ENCODE data around the gene TRIM75.
"Not testable (repeated sequence)": the region's sequence is repeated elsewhere in the genome, so short reads cannot be mapped to it uniquely, and the experiment has no call there.

The TRIM75 gene

DNA sequence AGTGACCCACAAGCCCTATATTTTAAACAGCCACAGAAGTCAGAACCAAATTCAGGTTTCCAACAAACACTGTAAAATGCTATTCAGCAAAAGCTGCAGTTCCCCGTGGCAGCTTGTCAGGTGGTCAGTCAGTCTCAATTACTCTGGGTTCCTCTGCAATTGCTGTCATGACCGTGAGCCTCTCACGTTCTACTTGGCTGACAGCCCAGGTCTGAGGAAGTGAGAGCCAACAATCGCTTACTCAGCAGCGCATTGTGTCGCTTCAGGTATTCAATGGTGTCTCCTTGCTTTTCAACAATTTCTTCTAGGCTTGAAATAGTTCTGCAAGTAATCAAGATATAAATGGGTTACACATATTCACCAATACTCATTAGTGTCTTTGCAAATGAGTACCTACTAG lies 25.8 kb downstream of the TRIM75 start:
- peak; percentile 84 for DNase-seq

DNA sequence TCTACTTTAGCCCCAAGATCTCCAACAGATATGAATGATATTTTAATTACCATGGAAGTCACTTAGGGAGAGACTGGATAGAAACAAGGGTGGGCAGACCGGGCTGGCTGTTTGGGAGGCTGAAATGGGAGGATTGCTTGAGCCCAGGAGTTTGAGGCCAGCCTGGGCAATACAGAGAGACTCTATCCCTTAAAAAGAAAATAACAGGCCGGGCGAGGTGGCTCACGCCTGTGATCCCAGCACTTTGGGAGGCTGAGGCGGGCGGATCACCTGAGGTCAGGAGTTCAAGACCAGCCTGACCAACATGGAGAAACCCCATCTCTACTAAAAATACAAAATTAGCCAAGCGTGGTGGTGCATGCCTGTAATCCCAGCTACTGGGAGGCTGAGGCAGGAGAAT lies 31.1 kb downstream of the TRIM75 start:
- DNase-seq, result not testable (repeated sequence)

DNA sequence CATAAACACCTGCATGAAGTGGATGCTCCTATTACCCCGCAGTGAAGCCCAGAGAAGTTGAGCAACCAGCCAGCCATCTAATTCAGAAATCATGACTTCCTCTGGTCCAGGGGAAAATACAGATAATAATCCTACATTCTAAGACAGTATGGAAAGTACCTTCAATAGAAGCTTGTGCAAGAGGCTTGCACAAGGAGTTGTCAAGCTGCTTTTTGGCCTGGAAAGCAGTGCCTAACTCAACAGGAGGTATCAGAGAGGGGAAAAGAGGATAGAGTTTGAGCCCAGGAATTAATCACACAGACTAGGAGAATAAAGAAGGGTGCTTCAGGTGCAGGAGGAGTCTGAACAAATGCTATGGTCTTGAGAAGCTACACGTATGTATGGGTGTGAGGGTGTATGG lies 32.3 kb downstream of the TRIM75 start:
- no peak for DNase-seq

DNA sequence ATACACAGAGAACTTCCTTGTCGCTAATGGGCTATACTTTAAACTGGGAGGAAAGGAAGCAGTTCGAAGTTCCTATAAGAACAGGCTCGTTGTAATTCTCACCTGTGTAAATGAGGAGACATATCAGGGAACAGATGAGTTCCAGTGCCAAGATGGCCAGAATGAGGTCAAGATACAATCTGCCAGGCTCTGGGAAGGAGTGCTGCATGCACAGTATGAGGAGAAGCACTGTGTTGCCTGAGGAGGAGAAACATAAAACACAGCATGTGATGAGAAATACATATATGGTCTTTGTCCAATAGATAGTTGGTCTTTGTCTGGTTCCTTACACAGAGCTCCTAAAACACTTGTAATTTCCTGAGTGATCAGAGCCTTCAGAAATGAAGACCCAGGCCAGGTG lies 34.7 kb downstream of the TRIM75 start:
- no peak for DNase-seq

DNA sequence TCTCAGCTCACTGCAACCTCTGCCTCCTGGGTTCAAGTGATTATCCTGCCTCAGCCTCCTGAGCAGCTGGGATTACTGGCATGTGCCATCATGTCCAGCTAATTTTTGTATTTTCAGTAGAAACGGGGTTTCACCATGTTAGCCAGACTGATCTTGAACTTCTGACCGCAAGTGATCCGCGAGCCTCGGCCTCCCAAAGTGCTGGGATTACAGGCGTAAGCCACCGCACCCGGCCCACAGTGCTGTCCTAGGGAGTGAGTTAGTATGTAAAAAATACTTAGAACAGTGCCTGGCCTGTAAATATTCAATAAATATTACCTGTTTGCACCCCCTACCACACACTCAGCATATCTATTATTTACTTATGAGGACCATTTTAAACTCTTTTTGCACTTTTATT lies 38.5 kb downstream of the TRIM75 start:
- not testable (repeated sequence) for DNase-seq

DNA sequence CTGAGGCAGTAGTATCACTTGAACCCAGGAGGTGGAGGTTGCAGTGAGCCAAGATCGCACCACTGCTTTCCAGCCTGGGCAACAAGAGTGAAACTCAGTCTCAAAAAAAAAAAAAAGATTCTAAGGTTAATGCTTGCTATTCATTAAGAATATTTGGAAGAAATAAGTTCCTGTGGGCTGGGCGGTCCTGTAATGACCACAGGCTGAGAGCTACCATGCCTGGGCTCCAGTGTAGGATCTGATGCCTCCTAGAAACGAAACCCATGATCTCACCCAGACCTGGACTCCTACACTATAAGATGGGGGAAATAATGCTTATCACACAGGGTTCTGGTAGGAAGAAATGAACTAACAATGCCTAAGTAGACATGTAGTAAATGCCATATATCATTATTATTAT lies 41.2 kb downstream of the TRIM75 start:
- DNase-seq, result no peak

DNA sequence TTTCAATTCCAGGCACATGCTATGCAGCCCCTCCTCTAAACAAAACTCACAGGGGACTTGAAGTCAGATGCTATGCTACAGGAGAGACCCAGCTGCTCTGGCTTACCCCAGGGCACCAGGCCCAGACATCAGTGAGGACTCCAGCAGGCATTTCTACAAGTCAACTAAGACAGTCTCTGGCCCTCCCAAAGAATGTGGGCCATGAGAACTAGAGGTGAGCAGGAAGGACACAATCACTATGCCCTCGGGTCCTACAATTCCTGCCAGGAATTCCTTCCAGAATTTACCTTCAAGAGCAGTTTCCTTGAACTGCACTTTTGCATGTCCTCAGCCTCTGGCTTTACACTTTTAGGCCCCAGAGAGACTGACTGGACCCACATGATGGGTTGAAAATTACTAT lies 41.6 kb downstream of the TRIM75 start:
- no peak for DNase-seq

DNA sequence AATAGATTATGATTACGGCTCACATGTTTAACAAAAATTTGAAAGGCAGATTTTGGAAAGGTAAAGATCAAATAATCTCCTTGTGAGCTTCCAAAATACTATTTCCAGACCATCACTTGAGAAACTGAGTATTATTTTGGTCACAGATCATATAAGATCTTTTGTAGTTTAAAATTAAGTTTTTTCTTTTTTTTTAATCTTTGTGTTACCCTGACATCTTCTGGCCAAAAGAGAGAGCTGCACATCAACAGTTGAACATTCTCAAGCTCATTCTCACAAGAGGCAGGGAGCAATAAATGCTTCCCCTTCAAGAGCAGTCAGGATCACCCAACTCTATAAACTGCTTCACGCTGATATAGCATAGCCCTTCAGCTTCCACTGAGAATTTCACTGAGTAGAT lies 43.1 kb downstream of the TRIM75 start:
- DNase-seq, result peak; percentile 2

DNA sequence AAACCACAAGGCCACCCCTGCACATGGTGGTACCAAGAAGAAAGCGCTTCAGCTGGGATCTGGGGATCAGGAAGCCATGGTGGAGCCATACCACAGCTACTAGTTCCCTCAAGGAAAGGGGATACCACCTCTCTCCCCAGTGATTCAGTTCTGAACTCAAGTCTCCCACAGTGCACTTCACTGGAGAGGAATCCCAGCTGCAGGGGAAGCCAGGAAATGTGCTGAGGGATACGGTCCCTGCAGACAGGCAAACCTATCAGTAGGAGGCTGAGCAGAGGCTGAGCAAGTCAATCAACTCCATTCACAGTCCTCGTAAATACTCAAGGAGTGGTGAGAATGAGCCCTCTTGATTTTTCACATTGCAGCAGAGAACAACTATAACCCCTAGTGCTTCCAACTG lies 48.0 kb downstream of the TRIM75 start:
- no peak for DNase-seq

DNA sequence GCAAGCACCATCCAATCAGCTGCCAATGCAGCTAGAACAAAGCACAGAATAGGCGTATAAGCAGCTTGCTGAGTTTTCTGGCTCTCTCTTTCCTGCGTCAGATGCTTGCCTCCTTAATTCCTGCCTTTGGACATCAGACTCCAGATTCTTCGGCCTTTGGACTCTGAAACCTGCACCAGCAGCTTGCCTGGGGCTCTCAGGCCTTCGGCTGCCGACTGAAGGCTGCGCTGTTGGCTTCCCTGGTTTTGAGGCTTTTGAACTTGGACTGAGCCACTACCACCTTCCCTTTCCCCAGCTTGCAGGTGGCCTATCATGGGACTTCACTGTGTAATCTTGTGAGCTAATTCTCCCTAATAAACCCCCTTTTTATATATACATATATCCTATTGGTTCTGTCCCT lies 52.9 kb downstream of the TRIM75 start:
- DNase-seq, result no peak

All from DMS79 treated with DMSO at 0.1 percent for 48 hours (cell line).